GM12878 (cell line): Measurements from ENCODE around the gene COL3A1. TPM values are rescaled to one million over a fixed set of nuclear protein-coding genes. Genes with fewer than 3 reads are reported as not detected.
A peak's percentile ranks its signal among the peaks of the same experiment; 100 is the strongest.

Experiments
- CEBPB ChIP-seq, 2 experiments: fragments of 150-350 bp in 1 of 2; IDR thresholded peaks; 2 replicates each; pipeline ENCODE4 v1.6.1; 2012 to 2014; ENCODE audit warnings: low read depth in 2 of 2, low read length in 2 of 2, borderline replicate concordance in 1 of 2, inconsistent platforms in 1 of 2
- HDGF ChIP-seq: fragments of 450-650 bp; IDR thresholded peaks from 2 replicates; pipeline ENCODE4 v1.6.1; 2016; ENCODE audit warnings: antibody characterized with exemption
- SMAD1 ChIP-seq: fragments of 450-650 bp; IDR thresholded peaks from 2 replicates; pipeline ENCODE4 v1.6.1; 2018; ENCODE audit warnings: mild to moderate bottlenecking, low read depth; ENCODE audit not compliant: partially characterized antibody
- ZBED1 ChIP-seq: IDR thresholded peaks from 2 replicates; pipeline ENCODE4 v1.6.1; 2016; ENCODE audit warnings: borderline replicate concordance
- microRNA counts: library from miRNA; unstranded; fragments of <30 nt; microRNA quantifications from one replicate; lab custom pipeline; 2016
- microRNA-seq: library from miRNA; unstranded; fragments of <30 nt; microRNA quantifications from one replicate; pipeline ENCODE4, GENCODE V29; 2018
- polyA plus RNA-seq, 11 experiments: library from polyadenylated mRNA; depleted of rRNA in 4 of 11; unstranded in 6 of 11; stranded (reverse) in 5 of 11; fragments of >200 nt; fragmentation: Nextera tagmentation in 4 of 11; fragmentation: Illumina TruSeq in 1 of 11; extraction: Ambion mirVana in 4 of 11; extraction: Trizol in 1 of 11; gene quantifications; 1 replicate in 1 of 11; 2 replicates in 10 of 11; pipeline versions ENCODE4 v1.2.1 to v1.2.3, GENCODE V29; 2011 to 2016; ENCODE audit warnings: inconsistent platforms in 2 of 11, missing spikeins in 2 of 11, low read depth in 1 of 11
- small RNA-seq: library from RNA; depleted of rRNA; stranded (forward); fragments of <200 nt; gene quantifications from one replicate; pipeline ENCODE3, GENCODE V24; 2014
- total RNA-seq, 4 experiments: library from RNA; depleted of rRNA in 3 of 4; stranded (reverse); fragments of >200 nt in 3 of 4; fragmentation: Illumina TruSeq in 1 of 4; extraction: Trizol in 1 of 4; gene quantifications; 2 replicates each; pipeline versions ENCODE4 v1.2.1 to v1.2.3, GENCODE V29; 2013 to 2021
- TF ChIP-seq, protein P1 (sequence below): fragments of 450-650 bp; formaldehyde crosslinking; IDR thresholded peaks from 2 replicates; pipeline ENCODE4 v1.4.0; 2020; ENCODE audit warnings: mild to moderate bottlenecking, moderate library complexity

Gene COL3A1
- total and polyA plus RNA-seq, 10 of the 15 experiments (the other 5 are each of a cell fraction or from before 2014, with no cell fraction given): 0.04 to 0.67 (median 0.10) TPM; not detected in 2

DNA sequence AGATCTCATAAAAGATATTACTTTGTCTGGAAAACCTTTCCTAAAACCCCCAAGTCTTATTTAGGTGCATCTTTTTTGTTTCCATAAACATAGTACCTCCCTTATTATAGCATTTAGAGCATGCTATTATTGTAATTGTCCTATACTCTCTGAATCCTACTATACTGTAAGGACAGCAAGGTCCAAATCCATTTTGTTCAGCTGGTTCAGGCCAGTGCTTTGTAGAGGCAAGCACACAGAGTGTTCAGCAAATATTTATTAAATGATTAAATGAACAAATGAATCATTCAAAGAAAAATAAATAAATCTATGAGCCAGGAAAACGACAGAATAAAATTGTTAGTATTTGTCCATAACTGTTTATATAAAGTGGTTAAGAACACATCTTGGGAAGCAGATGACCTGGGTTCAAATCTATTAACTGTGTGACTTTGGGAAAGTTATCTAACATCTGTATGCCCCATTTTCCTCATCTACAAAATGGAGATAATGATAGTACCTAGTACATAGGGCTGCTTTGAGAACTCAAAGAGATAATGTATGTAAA, 86.0 kb downstream of the COL3A1 start (continued):
- TF ChIP-seq, protein P1, sequence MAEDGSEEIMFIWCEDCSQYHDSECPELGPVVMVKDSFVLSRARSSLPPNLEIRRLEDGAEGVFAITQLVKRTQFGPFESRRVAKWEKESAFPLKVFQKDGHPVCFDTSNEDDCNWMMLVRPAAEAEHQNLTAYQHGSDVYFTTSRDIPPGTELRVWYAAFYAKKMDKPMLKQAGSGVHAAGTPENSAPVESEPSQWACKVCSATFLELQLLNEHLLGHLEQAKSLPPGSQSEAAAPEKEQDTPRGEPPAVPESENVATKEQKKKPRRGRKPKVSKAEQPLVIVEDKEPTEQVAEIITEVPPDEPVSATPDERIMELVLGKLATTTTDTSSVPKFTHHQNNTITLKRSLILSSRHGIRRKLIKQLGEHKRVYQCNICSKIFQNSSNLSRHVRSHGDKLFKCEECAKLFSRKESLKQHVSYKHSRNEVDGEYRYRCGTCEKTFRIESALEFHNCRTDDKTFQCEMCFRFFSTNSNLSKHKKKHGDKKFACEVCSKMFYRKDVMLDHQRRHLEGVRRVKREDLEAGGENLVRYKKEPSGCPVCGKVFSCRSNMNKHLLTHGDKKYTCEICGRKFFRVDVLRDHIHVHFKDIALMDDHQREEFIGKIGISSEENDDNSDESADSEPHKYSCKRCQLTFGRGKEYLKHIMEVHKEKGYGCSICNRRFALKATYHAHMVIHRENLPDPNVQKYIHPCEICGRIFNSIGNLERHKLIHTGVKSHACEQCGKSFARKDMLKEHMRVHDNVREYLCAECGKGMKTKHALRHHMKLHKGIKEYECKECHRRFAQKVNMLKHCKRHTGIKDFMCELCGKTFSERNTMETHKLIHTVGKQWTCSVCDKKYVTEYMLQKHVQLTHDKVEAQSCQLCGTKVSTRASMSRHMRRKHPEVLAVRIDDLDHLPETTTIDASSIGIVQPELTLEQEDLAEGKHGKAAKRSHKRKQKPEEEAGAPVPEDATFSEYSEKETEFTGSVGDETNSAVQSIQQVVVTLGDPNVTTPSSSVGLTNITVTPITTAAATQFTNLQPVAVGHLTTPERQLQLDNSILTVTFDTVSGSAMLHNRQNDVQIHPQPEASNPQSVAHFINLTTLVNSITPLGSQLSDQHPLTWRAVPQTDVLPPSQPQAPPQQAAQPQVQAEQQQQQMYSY (CRISPR knock-in tag): no peak
- TF ChIP-seq SMAD1 (no peak), CEBPB (IDR thresholded peaks at IDR 0.05; ENCODE audit: borderline replicate concordance in 1 of 2, low read depth in 2 of 2, low read length in 2 of 2) (no peak), ZBED1 (no peak), HDGF (no peak)

MicroRNAs encoded within 50 kb of the gene (microRNA counts, 767-probe panel; counts per million panel counts)
- microRNA hsa-miR-1245a (lab: Ali Mortazavi, UCI): 784 counts per million, percentile 18 among the panel's probes with 10 or more counts
- microRNA hsa-miR-1245b-3p (lab: Ali Mortazavi, UCI): 516 counts per million, percentile 8 among the panel's probes with 10 or more counts
- 1,705 counts per million, percentile 66 among the panel's probes with 10 or more counts for microRNA hsa-miR-1245b-5p (lab: Ali Mortazavi, UCI)

Small RNA genes within 50 kb of the gene (microRNA-seq; reads per million reads assigned to microRNA genes)
- gene MIR1245A (not detected), gene MIR1245B (not detected), gene MIR3606 (not detected)

Small RNA genes within 50 kb of the gene (small RNA-seq; reads per million reads assigned to genes)
- gene MIR1245A: not detected

Other genes with a start within 250 kb of the COL3A1 start
- gene COL5A2, start 205.4 kb downstream of the COL3A1 start, total RNA-seq (2014; rRNA removed): 0.27 and 0.45 TPM in 2 replicates
- gene COL5A2, start 205.4 kb downstream of the COL3A1 start, total RNA-seq (2014; rRNA removed; fragmentation: Illumina TruSeq; extraction: Trizol): 0.32 and 0.85 TPM in 2 replicates
- 0.64 and 0.74 TPM in 2 replicates for gene COL5A2, start 205.4 kb downstream of the COL3A1 start, total RNA-seq (2021)
- 0.68 and 0.71 TPM in 2 replicates for gene COL5A2, start 205.4 kb downstream of the COL3A1 start, polyA plus RNA-seq (2011; rRNA removed)
- 0.38 and 0.51 TPM in 2 replicates for gene COL5A2, start 205.4 kb downstream of the COL3A1 start, polyA plus RNA-seq (2014; fragmentation: Illumina TruSeq; extraction: Trizol)
- under 1 TPM; 0.04 to 0.06 TPM for gene COL5A2, start 205.4 kb downstream of the COL3A1 start, polyA plus RNA-seq (2014; fragmentation: Nextera tagmentation; extraction: Ambion mirVana)
- 0.08 and 0.51 TPM in 2 replicates for gene COL5A2, start 205.4 kb downstream of the COL3A1 start, polyA plus RNA-seq (2014; rRNA removed)
- under 1 TPM; 0.24 to 0.39 TPM for gene COL5A2, start 205.4 kb downstream of the COL3A1 start, polyA plus RNA-seq (2016; fragmentation: Nextera tagmentation; extraction: Ambion mirVana)